HG03039 (cell line): Measurements from ENCODE around the gene CTSH.
"Not testable (repeated sequence)": the region's sequence is repeated elsewhere in the genome, so short reads cannot be mapped to it uniquely, and the experiment has no call there.

ENCODE experiments used
- ATAC-seq: cut with Tn5 transposase; IDR thresholded peaks from one replicate; pipeline ENCODE4 v1.9.1; 2021; ENCODE audit warnings: mild to moderate bottlenecking, moderate library complexity; ENCODE audit not compliant: unreplicated experiment

The CTSH gene

GRCh38 chr15:78944202-78944625 is 632 bp downstream of the CTSH start:
- ATAC-seq: no peak

- ATAC-seq: no peak
These were observed 1.2 kb downstream of the CTSH start for GRCh38 chr15:78943692-78944091.

GRCh38 chr15:78942741-78943140 is 2.1 kb downstream of the CTSH start:
- ATAC-seq: no peak

- peak; percentile 42 for ATAC-seq
These were observed 6.0 kb downstream of the CTSH start for GRCh38 chr15:78938658-78939488.

- ATAC-seq: no peak
These were observed 7.6 kb downstream of the CTSH start for GRCh38 chr15:78937132-78937739.

- no peak for ATAC-seq
These were observed 10.2 kb downstream of the CTSH start for GRCh38 chr15:78934655-78935023.

- ATAC-seq: no peak
These were observed 10.8 kb downstream of the CTSH start for GRCh38 chr15:78933823-78934654.

GRCh38 chr15:78933187-78933822 is 11.5 kb downstream of the CTSH start:
- no peak for ATAC-seq

- no peak for ATAC-seq
These were observed 12.5 kb downstream of the CTSH start for GRCh38 chr15:78932258-78932808.

GRCh38 chr15:78931439-78932257 is 13.2 kb downstream of the CTSH start:
- no peak for ATAC-seq

- no peak for ATAC-seq
These were observed 14.1 kb downstream of the CTSH start for GRCh38 chr15:78930577-78931388.

GRCh38 chr15:78929536-78930264 is 15.1 kb downstream of the CTSH start:
- ATAC-seq: no peak

- ATAC-seq: no peak
These were observed 16.2 kb downstream of the CTSH start for GRCh38 chr15:78928616-78929093.

- not testable (repeated sequence) for ATAC-seq
These were observed 16.7 kb downstream of the CTSH start for GRCh38 chr15:78928176-78928575.

- no peak for ATAC-seq
These were observed 17.6 kb downstream of the CTSH start for GRCh38 chr15:78927077-78927790.

- ATAC-seq: no peak
These were observed 18.7 kb downstream of the CTSH start for GRCh38 chr15:78925956-78926743.

GRCh38 chr15:78925076-78925624 is 19.7 kb downstream of the CTSH start:
- no peak for ATAC-seq
